IMR-90 (cell line): ENCODE data around the gene C11orf71. TPM values are rescaled to one million over a fixed set of nuclear protein-coding genes. Genes with fewer than 3 reads are reported as not detected.

ENCODE experiments used
- ATAC-seq: fragments of 200-7000 bp; cut with Tn5 transposase; 2 replicates; pipeline ENCODE4 v1.9.1; 2020; ENCODE audit warnings: low read depth, mild to moderate bottlenecking, moderate library complexity
- BruUV-seq: library from RNA; stranded (reverse); fragments of 400-500 nt; replicated peaks from 2 replicates; lab custom pipeline; 2021; lab: Mats Ljungman, UMichigan
- CTCF ChIA-PET: fragments of 300-600 bp; formaldehyde crosslinking; extraction: SDS; loops from one replicate; lab custom pipeline; 2021; ENCODE audit warnings: antibody characterized with exemption; lab: Yijun Ruan, JAX
- POLR2A ChIA-PET: fragments of 300-600 bp; sonication (Branson Sonifier 250); formaldehyde crosslinking; loops from one replicate; lab custom pipeline; 2022; ENCODE audit warnings: antibody characterized with exemption; ENCODE audit not compliant: unreplicated experiment; lab: Charles Lee
- DNase-seq: peaks from one replicate; pipeline ENCODE4 v3.0.0; 2013
- H2AFZ ChIP-seq: replicated peaks from 2 replicates; pipeline ENCODE3; 2013; ENCODE audit warnings: low read length, mild to moderate bottlenecking; ENCODE audit not compliant: poor library complexity
- H2AK5ac ChIP-seq: 2 replicates; pipeline ENCODE4 v1.6.1; 2013; ENCODE audit warnings: low read depth, low read length, inconsistent platforms
- H2AK9ac ChIP-seq: replicated peaks from 2 replicates; pipeline ENCODE3; 2013; ENCODE audit warnings: mild to moderate bottlenecking, low read depth, low read length, moderate library complexity; ENCODE audit not compliant: poor library complexity
- H2BK120ac ChIP-seq: 2 replicates; pipeline ENCODE4 v1.6.1; 2013; ENCODE audit warnings: low read depth, low read length, inconsistent platforms
- H2BK15ac ChIP-seq: 3 replicates; pipeline ENCODE4 v1.6.1; 2013; ENCODE audit warnings: low read depth, low read length, inconsistent platforms
- H2BK20ac ChIP-seq: 2 replicates; pipeline ENCODE4 v1.6.1; 2013; ENCODE audit warnings: low read depth, mild to moderate bottlenecking, inconsistent platforms, low read length, moderate library complexity
- H2BK5ac ChIP-seq: 2 replicates; pipeline ENCODE4 v1.6.1; 2013; ENCODE audit warnings: mild to moderate bottlenecking, low read depth, low read length, inconsistent platforms; ENCODE audit not compliant: poor library complexity, severe bottlenecking
- H3K14ac ChIP-seq: replicated peaks from 2 replicates; pipeline ENCODE4 v1.6.1; 2013; ENCODE audit warnings: low read depth, low read length, inconsistent platforms
- H3K18ac ChIP-seq: 2 replicates; pipeline ENCODE4 v1.6.1; 2013; ENCODE audit warnings: low read depth, low read length, control low read depth
- H3K23ac ChIP-seq: 2 replicates; pipeline ENCODE4 v1.6.1; 2013; ENCODE audit warnings: low read depth, low read length, inconsistent platforms
- H3K27ac ChIP-seq: 2 replicates; pipeline ENCODE4 v1.5.1; 2013; ENCODE audit warnings: mild to moderate bottlenecking, control low read depth, low read length; ENCODE audit not compliant: insufficient read depth
- H3K27me3 ChIP-seq: 2 replicates; pipeline ENCODE4 v1.6.1; 2013; ENCODE audit warnings: low read length; ENCODE audit not compliant: control insufficient read depth, insufficient read depth
- H3K36me3 ChIP-seq: 2 replicates; pipeline ENCODE4 v1.6.1; 2013; ENCODE audit warnings: low read length, mixed read lengths; ENCODE audit not compliant: control insufficient read depth, insufficient read depth
- H3K4ac ChIP-seq: 2 replicates; pipeline ENCODE4 v1.6.1; 2013; ENCODE audit warnings: low read depth, low read length, inconsistent platforms
- H3K4me1 ChIP-seq: 2 replicates; pipeline ENCODE4 v1.6.1; 2013; ENCODE audit warnings: low read length, mixed read lengths; ENCODE audit not compliant: control insufficient read depth, insufficient read depth
- H3K4me2 ChIP-seq: 2 replicates; pipeline ENCODE4 v1.6.1; 2013; ENCODE audit warnings: low read depth, mild to moderate bottlenecking, control low read depth, low read length, moderate library complexity
- H3K4me3 ChIP-seq: 2 replicates; pipeline ENCODE4 v1.5.1; 2013; ENCODE audit warnings: low read depth, mild to moderate bottlenecking, control low read depth, low read length, moderate library complexity; ENCODE audit not compliant: insufficient read depth
- H3K56ac ChIP-seq: 2 replicates; pipeline ENCODE4 v1.6.1; 2013; ENCODE audit warnings: low read length, inconsistent platforms; ENCODE audit not compliant: insufficient read depth; ENCODE audit errors: extremely low read depth
- H3K79me1 ChIP-seq, 2 experiments: 2 replicates each; pipeline ENCODE4 v1.6.1; 2013; ENCODE audit warnings: low read length in 2 of 2, inconsistent platforms in 1 of 2, low read depth in 1 of 2
- H3K9ac ChIP-seq: 2 replicates; pipeline ENCODE4 v1.6.1; 2013; ENCODE audit warnings: low read depth, low read length, control low read depth
- H3K9me1 ChIP-seq: 2 replicates; pipeline ENCODE4 v1.6.1; 2013; ENCODE audit warnings: low read length, inconsistent platforms; ENCODE audit not compliant: insufficient read depth
- H3K9me3 ChIP-seq: 2 replicates; pipeline ENCODE4 v1.6.1; 2013; ENCODE audit warnings: low read length; ENCODE audit not compliant: control insufficient read depth, insufficient read depth
- H4K20me1 ChIP-seq: 2 replicates; pipeline ENCODE4 v1.6.1; 2013; ENCODE audit warnings: low read length, inconsistent platforms; ENCODE audit not compliant: insufficient read depth
- H4K5ac ChIP-seq: 2 replicates; pipeline ENCODE4 v1.6.1; 2013; ENCODE audit warnings: mild to moderate bottlenecking, low read depth, low read length, control low read depth
- H4K8ac ChIP-seq, 2 experiments: 2 replicates each; pipeline ENCODE4 v1.6.1; 2013; ENCODE audit warnings: low read depth in 2 of 2, low read length in 2 of 2, control low read depth in 1 of 2, inconsistent platforms in 1 of 2
- H4K91ac ChIP-seq: 2 replicates; pipeline ENCODE4 v1.6.1; 2013; ENCODE audit warnings: low read depth, low read length, inconsistent platforms; ENCODE audit not compliant: insufficient read depth
- BHLHE40 ChIP-seq: fragments of 150-350 bp; IDR thresholded peaks from 2 replicates; pipeline ENCODE4 v1.6.1; 2016; ENCODE audit warnings: mild to moderate bottlenecking, low read depth, low read length
- CEBPB ChIP-seq: IDR thresholded peaks from 2 replicates; pipeline ENCODE4 v1.6.1; 2012; ENCODE audit warnings: low read depth, low read length, improper control_type of control experiment
- CHD1 ChIP-seq: IDR thresholded peaks from 2 replicates; pipeline ENCODE4 v1.6.1; 2012; ENCODE audit warnings: low read depth, low read length, improper control_type of control experiment
- CTCF ChIP-seq: conservative IDR thresholded peaks from 2 replicates; pipeline ENCODE4 v1.5.1; 2012; ENCODE audit warnings: mild to moderate bottlenecking, low read depth, low read length, improper control_type of control experiment
- ELK1 ChIP-seq: fragments of 150-350 bp; IDR thresholded peaks from 2 replicates; pipeline ENCODE4 v1.6.1; 2016; ENCODE audit warnings: low read depth, mild to moderate bottlenecking, low read length, moderate library complexity, borderline replicate concordance
- FOS ChIP-seq: fragments of 150-350 bp; IDR thresholded peaks from 2 replicates; pipeline ENCODE4 v1.6.1; 2016; ENCODE audit warnings: low read depth, low read length
- MAFK ChIP-seq: IDR thresholded peaks from 2 replicates; pipeline ENCODE4 v1.6.1; 2012; ENCODE audit warnings: low read depth, low read length, improper control_type of control experiment
- MAZ ChIP-seq: IDR thresholded peaks from 2 replicates; pipeline ENCODE4 v1.6.1; 2012; ENCODE audit warnings: low read depth, mild to moderate bottlenecking, low read length, improper control_type of control experiment, moderate library complexity, borderline replicate concordance
- MXI1 ChIP-seq: IDR thresholded peaks from 2 replicates; pipeline ENCODE4 v1.6.1; 2012; ENCODE audit warnings: low read depth, mild to moderate bottlenecking, low read length, moderate library complexity, borderline replicate concordance
- NFE2L2 ChIP-seq: fragments of 150-350 bp; IDR thresholded peaks from 2 replicates; pipeline ENCODE4 v1.6.1; 2016; ENCODE audit warnings: low read depth, mild to moderate bottlenecking, low read length
- RCOR1 ChIP-seq: IDR thresholded peaks from 2 replicates; pipeline ENCODE4 v1.6.1; 2012; ENCODE audit warnings: mild to moderate bottlenecking, low read length, improper control_type of control experiment; ENCODE audit not compliant: insufficient replicate concordance
- USF2 ChIP-seq: fragments of 150-350 bp; IDR thresholded peaks from 2 replicates; pipeline ENCODE4 v1.6.1; 2017; ENCODE audit warnings: mild to moderate bottlenecking, antibody characterized with exemption, low read length, low read depth
- WGBS, 2 experiments: methylation state at CpG; one replicate each; pipeline versions ENCODE4 v1.1.5 to v1.1.7; 2013; ENCODE audit warnings: missing lambda C conversion rate in 2 of 2; ENCODE audit not compliant: insufficient read length in 1 of 2; ENCODE audit errors: extremely low coverage in 2 of 2; 5-methylcytosine and 5-hydroxymethylcytosine counted together
- dilution Hi-C: fragments of 300-500 bp; cut with HindIII; formaldehyde crosslinking; loops from one replicate; pipeline ENCODE4 v1.14.3; 2018; ENCODE audit warnings: low sequenced_read_pairs; ENCODE audit not compliant: unreplicated experiment
- in situ Hi-C: fragments of 300-500 bp; cut with MboI; formaldehyde crosslinking; loops from 3 replicates; pipeline ENCODE4 v1.14.3; 2019; ENCODE audit warnings: low sequenced_read_pairs, inconsistent platforms, mixed read lengths
- intact Hi-C: fragments of 100-400 bp; cut with micrococcal nuclease; formaldehyde crosslinking; loops from 2 replicates; pipeline ENCODE4 v1.10.0; 2022
- polyA plus RNA-seq, 3 experiments: library from polyadenylated mRNA; depleted of rRNA; stranded (reverse); fragments of >200 nt; gene quantifications; 2 replicates each; pipeline ENCODE4 v1.2.3, GENCODE V29; 2012; ENCODE audit warnings: low replicate concordance in 1 of 3
- total RNA-seq: library from RNA; depleted of rRNA; stranded (reverse); fragments of >200 nt; gene quantifications from 2 replicates; pipeline ENCODE4 v1.2.3, GENCODE V29; 2012

C11orf71 gene
- total and polyA plus RNA-seq, 2 of the 4 experiments (the other 2 are of a cell fraction), result 2.3 to 3.7 TPM

- no peak overlapping the region for H3K9ac ChIP-seq
Measured at GRCh38 chr11:114392735-114393667, 7.3 kb downstream of the C11orf71 start.

More at GRCh38 chr11:114392735-114393667, 7.3 kb downstream of the C11orf71 start:
- no peak overlapping the region for H2BK20ac ChIP-seq
- H3K9me3 ChIP-seq, result no peaks in the 10 kb centered on the region
- H3K4me1 ChIP-seq, result peaks cover 4% of the 10 kb centered on the region; the same call in 1 of the 2 replicates
- H2AK9ac ChIP-seq, result no peak overlapping the region
- no peak overlapping the region for H4K8ac ChIP-seq
- H3K56ac ChIP-seq, result no peak overlapping the region
- TF ChIP-seq BHLHE40 (no peak), FOS (no peak), MAFK (no peak), CTCF (no peak), MAZ (no peak), RCOR1 (no peak), CHD1 (no peak), MXI1 (no peak), ELK1 (no peak), CEBPB (no peak), USF2 (no peak), NFE2L2 (no peak)
- no peak overlapping the region for H2AK5ac ChIP-seq
- POLR2A ChIA-PET, result no interaction called here
- in situ Hi-C loops (no loop called here), dilution Hi-C loops (no loop called here), intact Hi-C loops (no loop called here)
- ATAC-seq, result no peak
- BruUV-seq, result no TSS peak
- no peak overlapping the region for H3K4me3 ChIP-seq
- no peaks in the 10 kb centered on the region for H3K27me3 ChIP-seq
- H2BK5ac ChIP-seq, result no peak overlapping the region
- CTCF ChIA-PET, result interaction anchor here (1.0 kb wide), 1 partner anchor 16 kb away, joined by 3 read pairs; no protein-coding TSS in a partner anchor
- no peak overlapping the region for H2BK120ac ChIP-seq
- H2AFZ ChIP-seq, result no peak overlapping the region
- no peaks in the 10 kb centered on the region for H3K79me1 ChIP-seq
- H3K4me2 ChIP-seq, result no peak overlapping the region
- H3K23ac ChIP-seq, result no peak overlapping the region
- no peak for DNase-seq
- H3K14ac ChIP-seq, result no peak overlapping the region
- no peak overlapping the region for H3K27ac ChIP-seq
- H3K18ac ChIP-seq, result no peak overlapping the region
- no peaks in the 10 kb centered on the region for H3K36me3 ChIP-seq
- H4K20me1 ChIP-seq, result no peaks in the 10 kb centered on the region
- H2BK15ac ChIP-seq, result no peak overlapping the region
- H4K91ac ChIP-seq, result no peak overlapping the region
- 0 out of 2 replicates have a peak, but pooled peaks cover 3% of the 10 kb centered on the region for H3K9me1 ChIP-seq
- WGBS, 2 experiments, result no CpG with 5 or more reads among the region's 4 CpGs
- H4K5ac ChIP-seq, result no peak overlapping the region
- H3K4ac ChIP-seq, result no peak overlapping the region
